ENCODE measurements around the gene RCN2.

Gene RCN2

DNA sequence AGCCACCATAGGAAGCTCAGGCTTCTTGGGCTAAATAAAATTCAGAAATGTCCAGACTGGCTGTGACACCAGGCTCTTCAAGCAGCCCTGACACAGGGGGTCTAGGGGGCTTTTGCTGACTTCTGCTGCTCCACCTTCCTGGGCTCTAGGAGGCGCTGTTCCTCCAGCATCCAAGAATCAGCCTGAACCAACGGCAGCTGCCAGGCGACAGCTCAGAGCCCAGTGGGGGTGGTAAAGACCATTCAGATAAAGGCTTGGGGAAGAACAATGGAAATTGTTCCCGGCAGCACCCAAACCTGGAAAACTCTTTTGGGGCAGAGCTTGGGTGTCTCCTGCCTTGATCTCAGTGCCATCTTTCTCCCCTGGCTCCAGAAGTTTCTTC lies 41.8 kb downstream of the RCN2 start:
- Mint-ChIP-seq H3K27ac (no peak overlapping the region), H3K9me3 (peaks cover 4% of the 10 kb centered on the region), H3K4me1 (peaks cover 25% of the 10 kb centered on the region), H3K36me3 (no peaks in the 10 kb centered on the region), H3K4me3 (no peak overlapping the region), H3K27me3 (peaks cover 22% of the 10 kb centered on the region)
- CTCF ChIA-PET, result interaction anchor here (0.6 to 9.1 kb wide), 38 partner anchors 10 to 570 kb away, joined by 3 to 103 read pairs (median 6); partner anchors contain the start of gene PSTPIP1
- peak; percentile 78 for DNase-seq

GRCh38 chr15:76973906-76974305 lies 42.4 kb downstream of the RCN2 start:
- no peak overlapping the region for H3K4me3 Mint-ChIP-seq
- no peak overlapping the region for H3K27ac Mint-ChIP-seq
- no peaks in the 10 kb centered on the region for H3K36me3 Mint-ChIP-seq
- CTCF ChIA-PET, result interaction anchor here (0.6 to 9.1 kb wide), 38 partner anchors 10 to 570 kb away, joined by 3 to 103 read pairs (median 6); partner anchors contain the start of gene PSTPIP1
- peaks cover 6% of the 10 kb centered on the region for H3K9me3 Mint-ChIP-seq
- H3K4me1 Mint-ChIP-seq, result peaks cover 25% of the 10 kb centered on the region
- peaks cover 17% of the 10 kb centered on the region for H3K27me3 Mint-ChIP-seq
- no peak for DNase-seq

- DNase-seq, result peak; percentile 39
- CTCF ChIA-PET, result interaction anchor here (0.8 to 9.1 kb wide), 26 partner anchors 9 to 568 kb away, joined by 3 to 103 read pairs (median 9); partner anchors contain the start of gene PSTPIP1
Observed at GRCh38 chr15:76974456-76975036, 43.0 kb downstream of the RCN2 start.

DNA sequence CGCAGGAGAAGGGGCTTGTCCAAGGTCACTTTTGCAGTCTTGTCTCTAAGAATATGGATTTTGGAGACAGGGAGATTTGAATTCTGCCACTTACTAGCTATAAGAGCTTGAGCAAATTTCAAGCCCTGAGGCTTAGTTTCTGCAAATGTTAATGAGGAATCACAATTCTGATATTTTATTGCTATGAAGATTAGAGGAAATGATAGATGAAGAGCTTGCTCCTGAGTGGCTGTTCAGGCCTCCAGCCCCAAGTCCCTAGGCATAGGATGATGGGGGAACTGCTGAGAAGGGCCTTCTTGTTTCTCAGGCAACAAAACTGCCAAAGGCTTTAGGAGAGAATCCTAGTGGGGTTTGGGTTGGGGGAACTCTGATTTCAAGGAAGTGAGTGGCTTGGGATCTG lies 44.6 kb downstream of the RCN2 start:
- Mint-ChIP-seq H3K36me3 (no peaks in the 10 kb centered on the region), H3K4me1 (peaks cover 25% of the 10 kb centered on the region), H3K27ac (no peak overlapping the region), H3K27me3 (peaks cover 23% of the 10 kb centered on the region), H3K9me3 (peaks cover 6% of the 10 kb centered on the region), H3K4me3 (no peak overlapping the region)
- CTCF ChIA-PET, result interaction anchor here (1.7 to 9.1 kb wide), 7 partner anchors 12 to 567 kb away, joined by 4 to 103 read pairs (median 36); partner anchors contain the start of gene PSTPIP1
- DNase-seq, result no peak

More at GRCh38 chr15:76974456-76975036, 43.0 kb downstream of the RCN2 start:
- Mint-ChIP-seq H3K27me3 (peaks cover 18% of the 10 kb centered on the region), H3K9me3 (peaks cover 6% of the 10 kb centered on the region), H3K27ac (no peak overlapping the region), H3K36me3 (no peaks in the 10 kb centered on the region), H3K4me3 (no peak overlapping the region), H3K4me1 (peaks cover 25% of the 10 kb centered on the region)

DNA sequence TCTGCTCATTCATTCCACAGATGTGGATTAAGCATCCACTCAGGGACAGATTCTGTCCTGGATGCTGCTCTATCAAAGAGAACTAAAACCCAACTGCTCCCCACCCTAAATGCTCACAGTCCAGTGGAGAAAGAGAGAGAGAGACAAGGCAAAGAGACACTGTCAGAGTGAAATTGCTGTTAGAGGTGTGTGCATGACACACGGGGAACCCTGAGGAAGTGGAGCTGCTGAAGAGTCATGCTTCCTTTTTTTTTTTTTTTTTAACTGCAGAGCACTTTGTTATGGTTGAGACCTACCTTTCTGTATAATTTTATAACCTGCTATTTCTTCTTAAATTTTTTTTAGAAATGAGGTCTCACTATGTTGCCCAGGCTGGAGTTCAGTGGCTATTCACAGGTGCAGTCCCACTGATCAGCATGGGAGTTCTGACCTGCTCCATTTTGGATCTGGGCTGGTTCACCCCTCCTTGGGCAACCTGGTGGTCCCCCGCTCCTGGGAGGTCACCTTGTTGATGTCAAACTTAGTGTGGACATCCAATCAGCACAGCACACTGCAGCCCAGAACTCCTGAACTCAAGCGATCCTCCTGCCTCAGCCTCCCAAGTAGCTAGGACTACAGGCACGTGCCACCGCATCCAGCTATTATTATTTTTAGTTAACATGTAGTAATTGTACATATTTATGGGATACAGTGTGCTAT lies 45.2 kb downstream of the RCN2 start:
- Mint-ChIP-seq H3K9me3 (peaks cover 6% of the 10 kb centered on the region), H3K4me3 (no peak overlapping the region), H3K27ac (no peak overlapping the region), H3K27me3 (peaks cover 23% of the 10 kb centered on the region), H3K4me1 (peaks cover 27% of the 10 kb centered on the region), H3K36me3 (no peaks in the 10 kb centered on the region)
- CTCF ChIA-PET, result interaction anchor here (1.7 to 9.1 kb wide), 7 partner anchors 11 to 567 kb away, joined by 4 to 103 read pairs (median 36); partner anchors contain the start of gene PSTPIP1
- peak; percentile 43 for DNase-seq

- Mint-ChIP-seq H3K27me3 (peaks cover 18% of the 10 kb centered on the region), H3K36me3 (no peaks in the 10 kb centered on the region), H3K4me1 (peaks cover 30% of the 10 kb centered on the region), H3K4me3 (no peak overlapping the region), H3K27ac (no peak overlapping the region), H3K9me3 (peaks cover 6% of the 10 kb centered on the region)
- CTCF ChIA-PET, result interaction anchor here (0.6 to 9.1 kb wide), 7 partner anchors 9 to 53 kb away, joined by 3 to 103 read pairs (median 3); no protein-coding TSS in a partner anchor
- DNase-seq, result no peak
Observed at GRCh38 chr15:76978522-76979330, 47.2 kb downstream of the RCN2 start.

DNA sequence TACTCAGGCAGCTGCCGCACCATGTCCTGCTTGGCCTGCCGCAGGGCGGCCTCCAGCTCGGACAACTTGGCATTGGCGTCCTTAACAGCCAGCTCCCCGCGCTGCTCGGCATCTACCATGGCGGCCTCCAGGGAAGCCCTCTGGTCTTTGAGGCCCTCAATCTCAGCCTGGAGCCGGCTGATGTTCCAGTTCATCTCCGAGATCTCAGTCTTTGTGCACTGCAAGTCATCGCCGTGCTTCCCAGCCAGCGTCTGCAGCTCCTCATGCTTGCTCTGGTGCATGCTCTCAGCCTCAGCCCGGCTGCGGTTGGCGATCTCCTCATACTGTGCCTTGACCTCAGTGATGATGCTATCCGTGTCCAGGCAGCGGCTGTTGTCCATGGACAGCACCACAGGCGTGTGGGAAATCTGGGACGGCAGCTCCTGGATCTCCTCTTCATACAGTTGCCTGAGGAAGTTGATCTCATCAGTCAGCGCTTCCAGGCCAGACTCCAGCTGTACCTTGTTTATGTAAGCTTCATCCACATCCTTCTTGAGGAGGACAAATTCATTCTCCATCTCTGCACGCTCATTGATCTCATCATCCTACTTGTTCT lies 47.9 kb downstream of the RCN2 start:
- peaks cover 30% of the 10 kb centered on the region for H3K4me1 Mint-ChIP-seq
- H3K36me3 Mint-ChIP-seq, result no peaks in the 10 kb centered on the region
- CTCF ChIA-PET, result interaction anchor here (1.0 to 9.1 kb wide), 4 partner anchors 9 to 53 kb away, joined by 3 to 82 read pairs (median 20); no protein-coding TSS in a partner anchor
- H3K27me3 Mint-ChIP-seq, result peaks cover 18% of the 10 kb centered on the region
- peaks cover 6% of the 10 kb centered on the region for H3K9me3 Mint-ChIP-seq
- H3K27ac Mint-ChIP-seq, result no peak overlapping the region
- H3K4me3 Mint-ChIP-seq, result no peak overlapping the region
- DNase-seq, result no peak

- no peak for DNase-seq
- Mint-ChIP-seq H3K36me3 (no peaks in the 10 kb centered on the region), H3K4me1 (peaks cover 28% of the 10 kb centered on the region), H3K27me3 (peaks cover 14% of the 10 kb centered on the region), H3K9me3 (peaks cover 6% of the 10 kb centered on the region), H3K27ac (no peak overlapping the region), H3K4me3 (no peak overlapping the region)
- CTCF ChIA-PET, result interaction anchor here (1.0 to 7.2 kb wide), 3 partner anchors 8 to 33 kb away, joined by 3 to 36 read pairs (median 3); no protein-coding TSS in a partner anchor
Observed at GRCh38 chr15:76979996-76980520, 48.5 kb downstream of the RCN2 start.

DNA sequence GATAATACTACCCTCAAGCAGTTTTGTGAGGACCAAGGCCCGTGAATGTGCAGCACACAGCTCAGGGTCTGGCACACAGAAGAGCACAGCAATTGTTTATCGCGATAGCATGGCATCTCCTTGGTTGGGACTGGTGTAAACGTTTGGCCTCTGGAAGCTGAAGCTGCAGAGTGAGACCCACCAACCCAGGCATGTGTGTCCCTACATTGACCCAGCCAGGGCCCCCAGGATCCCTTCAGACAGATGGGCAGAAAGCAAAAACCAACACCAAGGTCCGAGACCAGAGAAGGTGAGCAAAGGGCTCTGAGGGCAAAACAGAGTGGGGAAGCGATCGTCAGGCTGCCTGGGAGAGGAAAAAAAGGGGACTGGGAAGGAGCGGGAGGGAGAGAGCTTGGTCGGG lies 50.8 kb downstream of the RCN2 start:
- DNase-seq, result no peak
- CTCF ChIA-PET, result interaction anchor here (1.5 to 3.7 kb wide), 3 partner anchors 8 to 41 kb away, joined by 4 to 15 read pairs (median 13); partner anchors contain the start of gene PSTPIP1
- Mint-ChIP-seq H3K27me3 (peaks cover 14% of the 10 kb centered on the region), H3K4me1 (peaks cover 30% of the 10 kb centered on the region), H3K9me3 (peaks cover 6% of the 10 kb centered on the region), H3K27ac (no peak overlapping the region), H3K36me3 (no peaks in the 10 kb centered on the region), H3K4me3 (no peak overlapping the region)

DNA sequence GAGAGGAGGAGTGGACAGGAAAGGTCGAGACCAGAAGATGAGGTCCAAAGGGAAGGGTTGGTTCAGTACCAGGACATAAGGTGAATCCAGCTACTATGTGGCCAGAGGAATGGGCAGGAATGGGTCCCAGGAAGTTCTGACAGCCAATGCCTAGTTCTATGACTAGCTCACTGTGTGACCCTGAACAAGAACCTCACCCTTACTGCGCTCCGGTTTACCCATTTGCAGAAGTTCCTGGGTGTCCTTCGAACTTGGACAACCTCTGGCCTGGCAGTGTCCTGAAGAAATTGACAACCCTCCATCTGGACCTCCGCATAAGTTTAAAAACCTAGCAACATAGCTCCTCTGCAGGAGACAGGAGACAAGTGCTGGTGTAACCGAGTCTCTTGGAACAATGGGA lies 51.2 kb downstream of the RCN2 start:
- Mint-ChIP-seq H3K27me3 (peaks cover 14% of the 10 kb centered on the region), H3K4me3 (no peak overlapping the region), H3K4me1 (peaks cover 32% of the 10 kb centered on the region), H3K27ac (no peak overlapping the region), H3K36me3 (no peaks in the 10 kb centered on the region), H3K9me3 (peaks cover 6% of the 10 kb centered on the region)
- CTCF ChIA-PET, result interaction anchor here (1.5 to 3.7 kb wide), 3 partner anchors 9 to 41 kb away, joined by 4 to 15 read pairs (median 13); partner anchors contain the start of gene PSTPIP1
- DNase-seq, result no peak

- DNase-seq, result no peak
- Mint-ChIP-seq H3K9me3 (no peaks in the 10 kb centered on the region), H3K4me1 (peaks cover 41% of the 10 kb centered on the region), H3K27ac (no peak overlapping the region), H3K36me3 (no peaks in the 10 kb centered on the region), H3K27me3 (peaks cover 14% of the 10 kb centered on the region), H3K4me3 (no peak overlapping the region)
- CTCF ChIA-PET, result interaction anchor here (1.5 to 3.7 kb wide), 3 partner anchors 10 to 40 kb away, joined by 4 to 15 read pairs (median 13); partner anchors contain the start of gene PSTPIP1
Observed at GRCh38 chr15:76983590-76984375, 52.2 kb downstream of the RCN2 start.

DNA sequence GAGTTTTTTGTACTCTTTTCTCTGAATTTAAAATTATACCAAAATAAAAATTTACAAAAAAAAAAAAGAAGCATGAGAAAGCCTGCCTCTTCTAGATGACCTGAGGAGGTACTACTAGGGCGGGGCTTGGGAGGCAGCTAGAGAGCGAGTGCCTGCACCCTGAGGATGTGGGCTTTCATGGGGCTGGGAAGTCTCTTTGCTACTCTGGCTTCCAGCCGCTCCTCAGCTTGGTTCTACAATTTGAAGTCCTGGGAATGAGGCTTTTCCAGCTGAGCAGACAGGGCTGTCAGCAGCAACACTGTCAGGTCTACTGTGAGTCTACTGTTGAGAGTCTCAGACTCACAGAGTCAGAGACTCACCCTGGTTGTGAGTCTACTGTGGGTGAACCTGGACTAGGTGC lies 55.2 kb downstream of the RCN2 start:
- Mint-ChIP-seq H3K27ac (peak overlapping the region; percentile 60), H3K4me1 (peaks cover 56% of the 10 kb centered on the region)
- CTCF ChIA-PET, result interaction anchor here (1.8 to 4.8 kb wide), 3 partner anchors 10 to 37 kb away, joined by 8 to 36 read pairs (median 9); no protein-coding TSS in a partner anchor

More for the DNA sequence above, 55.2 kb downstream of the RCN2 start:
- H3K4me3 Mint-ChIP-seq, result no peak overlapping the region
- no peaks in the 10 kb centered on the region for H3K27me3 Mint-ChIP-seq
- no peaks in the 10 kb centered on the region for H3K36me3 Mint-ChIP-seq
- H3K9me3 Mint-ChIP-seq, result no peaks in the 10 kb centered on the region
- DNase-seq, result peak; percentile 46
